ENCODE results near the gene TMEM30A. TPM values are rescaled to one million over a fixed set of nuclear protein-coding genes. Genes with fewer than 3 reads are reported as not detected.

TMEM30A gene
- total RNA-seq, 2 experiments from 2014 or later: 68.9 to 76.0 TPM

DNA sequence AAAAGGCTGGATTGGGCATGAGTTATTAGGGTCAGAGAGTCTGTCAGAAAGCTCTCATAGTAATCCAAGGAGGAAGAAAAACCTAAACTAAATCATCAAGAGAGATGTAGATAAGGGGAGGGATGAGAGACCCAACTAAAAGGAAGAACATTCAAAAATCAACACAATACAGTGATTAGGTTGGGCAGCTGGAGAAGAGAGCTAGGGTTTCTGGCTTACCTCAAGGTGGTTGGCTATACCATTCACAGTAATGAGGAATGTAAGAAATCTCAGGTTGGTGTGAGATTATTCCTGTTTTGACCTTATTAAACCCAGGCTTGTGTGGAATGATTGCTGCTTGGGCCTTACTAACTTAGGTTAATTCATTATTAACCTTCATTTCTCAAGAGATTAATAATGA is 34.8 kb downstream of the TMEM30A start:
- no peak for DNase-seq
- CTCF ChIA-PET: interaction anchor here (0.8 kb wide), 1 partner anchor 17 kb away, joined by 3 read pairs; no protein-coding TSS in a partner anchor
- H3K9me3 Mint-ChIP-seq: no peaks in the 10 kb centered on the region
- no peak overlapping the region for H3K27ac Mint-ChIP-seq
- peaks cover 10% of the 10 kb centered on the region for H3K27me3 Mint-ChIP-seq (ENCODE audit: low read depth)
- H3K4me3 Mint-ChIP-seq: no peak overlapping the region
- H3K4me1 Mint-ChIP-seq (ENCODE audit: low read depth): peaks cover under 1% of the 10 kb centered on the region
- no peaks in the 10 kb centered on the region for H3K36me3 Mint-ChIP-seq (ENCODE audit: low read depth)
- intact Hi-C loops (cut with micrococcal nuclease): loop anchor here (10.0 kb wide), 1 partner anchor 1785 kb away; the partner anchor contains the start of gene MTO1

- Mint-ChIP-seq H3K9me3 (no peaks in the 10 kb centered on the region), H3K27ac (no peak overlapping the region), H3K36me3 (ENCODE audit: low read depth) (peaks cover 10% of the 10 kb centered on the region), H3K27me3 (ENCODE audit: low read depth) (peaks cover 12% of the 10 kb centered on the region), H3K4me1 (ENCODE audit: low read depth) (peaks cover 15% of the 10 kb centered on the region), H3K4me3 (no peak overlapping the region)
- CTCF ChIA-PET: interaction anchor here (0.6 kb wide), 1 partner anchor 51 kb away, joined by 3 read pairs; no protein-coding TSS in a partner anchor
- intact Hi-C loops (cut with micrococcal nuclease): loop anchor here (10.0 kb wide), 1 partner anchor 1782 kb away; the partner anchor contains the start of gene MTO1
- DNase-seq: no peak
These were observed 38.2 kb downstream of the TMEM30A start for GRCh38 chr6:75246386-75246785.

- peaks cover 22% of the 10 kb centered on the region for H3K36me3 Mint-ChIP-seq (ENCODE audit: low read depth)
- peak overlapping the region; percentile 100 for H3K27ac Mint-ChIP-seq
- intact Hi-C loops (cut with micrococcal nuclease): loop anchor here (10.0 kb wide), 1 partner anchor 1779 kb away; the partner anchor contains the start of gene MTO1
- CTCF ChIA-PET: interaction anchor here (0.6 to 1.5 kb wide), 8 partner anchors 18 to 1261 kb away, joined by 3 to 6 read pairs (median 3); no protein-coding TSS in a partner anchor
- peak overlapping the region; percentile 98 for H3K4me3 Mint-ChIP-seq
- H3K4me1 Mint-ChIP-seq (ENCODE audit: low read depth): peaks cover 28% of the 10 kb centered on the region
- H3K9me3 Mint-ChIP-seq: no peaks in the 10 kb centered on the region
- no peak for DNase-seq
- peaks cover 12% of the 10 kb centered on the region for H3K27me3 Mint-ChIP-seq (ENCODE audit: low read depth)
These were observed 40.5 kb downstream of the TMEM30A start for GRCh38 chr6:75244063-75244584.

DNA sequence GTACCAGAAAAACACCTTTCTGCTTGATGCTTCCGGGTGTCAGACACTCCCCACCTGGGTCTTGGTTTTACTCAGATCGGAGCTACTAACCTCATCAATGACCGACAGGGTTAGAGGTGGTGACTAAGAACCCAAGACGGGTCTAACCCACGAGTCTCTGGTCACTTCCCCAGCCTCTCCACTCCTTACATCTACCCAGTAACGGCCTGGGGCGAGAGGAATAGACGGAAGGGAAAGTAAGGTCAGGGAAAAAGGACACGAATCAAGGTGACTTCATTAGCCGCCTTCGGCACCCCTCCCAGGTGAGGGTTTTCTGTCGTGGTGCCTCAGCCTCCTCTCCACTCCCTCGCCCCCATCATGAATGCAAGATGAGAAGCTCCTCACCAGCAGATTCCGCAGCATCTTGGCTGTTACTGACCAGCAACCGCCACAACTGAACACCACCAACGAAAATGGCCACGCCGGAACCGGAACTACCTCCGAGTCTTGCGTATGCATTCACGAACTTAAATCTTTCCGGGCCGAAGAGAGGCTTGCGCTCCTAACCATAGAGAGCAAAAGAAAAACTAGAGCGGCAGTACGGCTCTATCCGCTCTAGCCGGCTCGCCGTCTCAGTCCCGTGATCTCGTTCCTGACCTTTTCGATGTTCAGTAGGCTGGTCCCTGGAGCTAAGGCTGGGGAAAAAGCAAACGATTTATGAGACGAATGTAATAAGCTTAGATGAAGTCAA is 41.1 kb downstream of the TMEM30A start, which contains the start of gene COX7A2:
COX7A2 (minus strand) TSS at position 469 of the 730 bp plus-strand sequence; CDS start at position 402, 67 bp downstream.
- peak; percentile 92 for DNase-seq
- H3K4me1 Mint-ChIP-seq (ENCODE audit: low read depth): peaks cover 32% of the 10 kb centered on the region
- H3K4me3 Mint-ChIP-seq: peak within 1 kb of the TSS; percentile 98
- no peaks in the 10 kb centered on the region for H3K9me3 Mint-ChIP-seq
- peak within 1 kb of the TSS; percentile 100 for H3K27ac Mint-ChIP-seq
- peaks cover 12% of the 10 kb centered on the region for H3K27me3 Mint-ChIP-seq (ENCODE audit: low read depth)
- intact Hi-C loops (cut with micrococcal nuclease): loop anchor here (1.0 to 10.0 kb wide), 8 partner anchors 25 to 1779 kb away; partner anchors contain the start of genes EEF1A1, MTO1 and TMEM30A
- H3K36me3 Mint-ChIP-seq (ENCODE audit: low read depth): peaks cover 25% of the 10 kb centered on the region
- CTCF ChIA-PET: interaction anchor here (0.6 to 1.5 kb wide), 8 partner anchors 19 to 1260 kb away, joined by 3 to 6 read pairs (median 3); no protein-coding TSS in a partner anchor

- Mint-ChIP-seq H3K27ac (no peak overlapping the region), H3K4me1 (ENCODE audit: low read depth) (peaks cover 19% of the 10 kb centered on the region), H3K27me3 (ENCODE audit: low read depth) (no peaks in the 10 kb centered on the region), H3K4me3 (no peak overlapping the region), H3K9me3 (no peaks in the 10 kb centered on the region), H3K36me3 (ENCODE audit: low read depth) (peaks cover 22% of the 10 kb centered on the region)
- no peak for DNase-seq
- CTCF ChIA-PET: interaction anchor here (1.2 kb wide), 1 partner anchor 310 kb away, joined by 4 read pairs; no protein-coding TSS in a partner anchor
- intact Hi-C loops (cut with micrococcal nuclease): no loop called here
These were observed 48.0 kb downstream of the TMEM30A start for GRCh38 chr6:75236630-75237029.

- peaks cover 10% of the 10 kb centered on the region for H3K4me1 Mint-ChIP-seq (ENCODE audit: low read depth)
- CTCF ChIA-PET: interaction anchor here (0.8 to 4.1 kb wide), 2 partner anchors 26 to 1504 kb away, joined by 3 to 15 read pairs; no protein-coding TSS in a partner anchor
- no peaks in the 10 kb centered on the region for H3K27me3 Mint-ChIP-seq (ENCODE audit: low read depth)
- intact Hi-C loops (cut with micrococcal nuclease): no loop called here
- DNase-seq: no peak
- H3K9me3 Mint-ChIP-seq: no peaks in the 10 kb centered on the region
- H3K27ac Mint-ChIP-seq: no peak overlapping the region
- H3K36me3 Mint-ChIP-seq (ENCODE audit: low read depth): peaks cover 14% of the 10 kb centered on the region
- H3K4me3 Mint-ChIP-seq: no peak overlapping the region
These were observed 49.3 kb downstream of the TMEM30A start for GRCh38 chr6:75235271-75235670.

DNA sequence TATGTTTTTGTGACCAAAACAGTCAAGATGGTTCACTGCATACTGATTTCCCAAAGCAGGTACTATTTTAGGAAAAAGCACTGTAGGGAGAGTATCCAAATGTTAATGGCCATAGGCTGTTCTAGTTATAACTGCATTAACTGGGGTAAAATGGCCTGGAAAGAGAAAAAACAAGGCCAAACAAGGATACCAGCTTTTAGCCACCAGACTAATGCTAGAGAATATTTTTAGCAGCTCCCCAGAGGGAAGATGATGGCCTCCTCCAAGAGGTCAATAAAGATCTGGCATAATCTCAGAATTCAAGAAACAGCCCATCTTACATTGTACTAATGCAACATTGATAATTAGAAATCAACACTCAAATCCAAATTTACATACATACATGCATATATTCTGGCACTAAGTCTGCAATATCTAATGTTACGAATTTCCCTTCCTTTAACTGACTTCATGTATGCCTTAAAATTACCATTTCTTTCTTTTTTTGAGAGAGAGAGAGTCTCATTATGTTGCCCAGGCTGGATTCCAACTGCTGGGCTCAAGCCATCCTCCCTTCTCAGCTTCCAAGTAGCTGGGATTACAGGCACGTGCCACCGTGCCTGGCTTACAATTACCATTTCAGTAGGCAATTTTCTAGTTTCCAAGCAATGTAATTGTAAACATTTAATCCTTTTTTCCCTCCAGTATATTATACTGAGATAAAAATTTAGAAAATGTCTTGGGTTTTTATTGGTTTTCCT is 50.3 kb downstream of the TMEM30A start:
- H3K4me3 Mint-ChIP-seq: no peak overlapping the region
- no peak overlapping the region for H3K27ac Mint-ChIP-seq
- intact Hi-C loops (cut with micrococcal nuclease): no loop called here
- H3K36me3 Mint-ChIP-seq (ENCODE audit: low read depth): peaks cover 10% of the 10 kb centered on the region
- H3K27me3 Mint-ChIP-seq (ENCODE audit: low read depth): no peaks in the 10 kb centered on the region
- CTCF ChIA-PET: interaction anchor here (4.1 kb wide), 1 partner anchor 25 kb away, joined by 15 read pairs; no protein-coding TSS in a partner anchor
- H3K4me1 Mint-ChIP-seq (ENCODE audit: low read depth): peaks cover 6% of the 10 kb centered on the region
- no peak for DNase-seq
- H3K9me3 Mint-ChIP-seq: no peaks in the 10 kb centered on the region

DNA sequence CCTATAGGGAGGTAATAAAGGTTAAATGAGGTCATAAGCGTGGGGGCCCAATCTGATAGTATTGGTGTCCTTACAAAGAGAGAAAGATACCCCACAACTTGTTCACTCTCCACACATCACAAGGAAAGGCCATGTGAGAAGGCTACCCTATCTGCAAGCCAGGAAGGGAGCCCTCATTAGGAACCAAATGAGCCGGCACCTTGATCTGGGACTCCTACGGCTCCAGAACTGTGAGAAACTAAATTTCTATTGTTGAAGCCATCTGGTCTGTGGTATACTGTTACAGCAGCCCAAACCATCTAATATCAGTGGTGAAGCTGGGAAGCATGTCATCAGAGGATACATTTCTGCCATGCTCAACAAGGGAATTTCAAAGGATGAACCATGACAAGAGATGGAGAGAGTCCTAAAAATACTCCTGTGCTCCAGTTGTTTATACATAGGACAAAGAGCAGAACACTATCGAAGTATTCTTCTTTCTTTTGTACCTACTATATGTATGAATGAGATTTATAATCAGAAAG is 51.4 kb downstream of the TMEM30A start:
- Mint-ChIP-seq H3K27me3 (ENCODE audit: low read depth) (no peaks in the 10 kb centered on the region), H3K9me3 (no peaks in the 10 kb centered on the region), H3K4me3 (no peak overlapping the region), H3K27ac (no peak overlapping the region), H3K4me1 (ENCODE audit: low read depth) (no peaks in the 10 kb centered on the region), H3K36me3 (ENCODE audit: low read depth) (peaks cover 5% of the 10 kb centered on the region)
- CTCF ChIA-PET: interaction anchor here (4.1 kb wide), 1 partner anchor 24 kb away, joined by 15 read pairs; no protein-coding TSS in a partner anchor
- DNase-seq: no peak
- intact Hi-C loops (cut with micrococcal nuclease): no loop called here

GRCh38 chr6:75230484-75231325 is 53.9 kb downstream of the TMEM30A start:
- CTCF ChIA-PET: no interaction called here
- Mint-ChIP-seq H3K27ac (no peak overlapping the region), H3K27me3 (ENCODE audit: low read depth) (no peaks in the 10 kb centered on the region), H3K36me3 (ENCODE audit: low read depth) (no peaks in the 10 kb centered on the region), H3K4me1 (ENCODE audit: low read depth) (no peaks in the 10 kb centered on the region), H3K4me3 (no peak overlapping the region), H3K9me3 (no peaks in the 10 kb centered on the region)
- DNase-seq: peak; percentile 16
- intact Hi-C loops (cut with micrococcal nuclease): no loop called here

DNA sequence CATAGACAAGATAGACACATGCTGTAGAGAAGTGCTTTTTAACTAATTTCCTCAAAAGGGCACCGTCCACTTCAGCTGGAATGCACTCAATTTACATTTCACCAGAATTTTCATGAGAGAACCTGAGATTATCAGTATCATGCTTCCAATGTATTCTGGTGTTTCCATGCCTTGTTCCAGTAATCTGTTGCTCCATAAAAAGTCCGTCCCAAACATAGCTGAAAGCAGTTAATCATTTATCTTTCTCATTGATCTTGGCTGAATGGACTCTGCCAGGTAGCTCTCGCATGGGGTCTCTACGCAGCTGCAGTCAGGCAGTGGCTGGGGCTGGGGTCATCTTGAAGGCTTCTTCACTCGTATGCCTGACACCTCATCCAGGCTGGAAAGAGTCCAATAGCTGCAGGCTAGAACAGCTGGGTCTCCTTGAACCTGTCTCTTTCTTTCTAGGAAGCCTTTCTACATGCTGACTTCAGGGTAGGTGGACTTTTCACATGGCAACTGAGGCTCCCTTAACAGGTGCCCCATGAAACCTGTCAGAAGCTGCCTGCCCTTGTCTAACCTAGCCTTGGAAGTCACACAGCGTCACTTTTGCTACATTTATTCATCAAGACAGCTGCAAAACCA is 60.2 kb downstream of the TMEM30A start:
- no peak for DNase-seq
- H3K9me3 Mint-ChIP-seq: no peaks in the 10 kb centered on the region
- H3K36me3 Mint-ChIP-seq (ENCODE audit: low read depth): no peaks in the 10 kb centered on the region
- H3K4me1 Mint-ChIP-seq (ENCODE audit: low read depth): no peaks in the 10 kb centered on the region
- no peak overlapping the region for H3K4me3 Mint-ChIP-seq
- H3K27me3 Mint-ChIP-seq (ENCODE audit: low read depth): peaks cover 3% of the 10 kb centered on the region
- no peak overlapping the region for H3K27ac Mint-ChIP-seq
- CTCF ChIA-PET: interaction anchor here (2.9 kb wide), 1 partner anchor 15 kb away, joined by 26 read pairs; no protein-coding TSS in a partner anchor
- intact Hi-C loops (cut with micrococcal nuclease): no loop called here

- intact Hi-C loops (cut with micrococcal nuclease): no loop called here
- H3K4me1 Mint-ChIP-seq (ENCODE audit: low read depth): no peaks in the 10 kb centered on the region
- CTCF ChIA-PET: interaction anchor here (2.9 kb wide), 1 partner anchor 14 kb away, joined by 26 read pairs; no protein-coding TSS in a partner anchor
- H3K4me3 Mint-ChIP-seq: no peak overlapping the region
- no peaks in the 10 kb centered on the region for H3K36me3 Mint-ChIP-seq (ENCODE audit: low read depth)
- DNase-seq: no peak
- H3K9me3 Mint-ChIP-seq: no peaks in the 10 kb centered on the region
- H3K27ac Mint-ChIP-seq: no peak overlapping the region
- H3K27me3 Mint-ChIP-seq (ENCODE audit: low read depth): peaks cover 3% of the 10 kb centered on the region
These were observed 61.2 kb downstream of the TMEM30A start for GRCh38 chr6:75223428-75223827.
